Cardiac muscle cell (in vitro differentiated cells and primary cell): ENCODE measurements around the gene C10orf71. TPM values are rescaled to one million over a fixed set of nuclear protein-coding genes. Genes with fewer than 3 reads are reported as not detected.

ENCODE experiments used
- DNase-seq, 2 donors: peaks; one replicate each; pipeline versions ENCODE4 v3.0.0 to v3.0.0-alpha.2; 2010 to 2017; ENCODE audit warnings: low read depth in 1 of 2, low spot score in 1 of 2
- H3K27ac ChIP-seq: fragments of 200-600 bp; sonication (generic); 2 replicates; pipeline ENCODE4 v1.5.1; 2016
- H3K27me3 ChIP-seq: fragments of 200-600 bp; sonication (generic); 2 replicates; pipeline ENCODE4 v1.6.0; 2016; ENCODE audit warnings: control low read depth
- H3K36me3 ChIP-seq: fragments of 200-600 bp; sonication (generic); 2 replicates; pipeline ENCODE4 v1.5.1; 2016; ENCODE audit warnings: control low read depth
- H3K4me1 ChIP-seq: fragments of 200-600 bp; sonication (generic); 2 replicates; pipeline ENCODE4 v1.8.1; 2017; ENCODE audit warnings: low read depth, mild to moderate bottlenecking, mixed run types
- H3K4me3 ChIP-seq: fragments of 200-600 bp; sonication (generic); 2 replicates; pipeline ENCODE4 v1.5.1; 2016; ENCODE audit warnings: mild to moderate bottlenecking
- H3K9me3 ChIP-seq: fragments of 200-600 bp; sonication (generic); 2 replicates; pipeline ENCODE4 v1.5.1; 2017; ENCODE audit warnings: low read depth, mild to moderate bottlenecking, control low read depth
- CTCF ChIP-seq: IDR thresholded peaks from 2 replicates; pipeline ENCODE4 v1.5.1; 2012; ENCODE audit warnings: low read depth, mild to moderate bottlenecking, low read length
- polyA plus RNA-seq: library from polyadenylated mRNA; unstranded; fragments of >200 nt; fragmentation: Nextera tagmentation; extraction: Ambion mirVana; gene quantifications from 2 replicates; pipeline ENCODE4 v1.2.1, GENCODE V29; 2016
- total RNA-seq: library from RNA; depleted of rRNA; stranded (reverse); fragments of >200 nt; gene quantifications from 2 replicates; pipeline ENCODE4 v1.2.3, GENCODE V29; 2016

The C10orf71 gene
- total and polyA plus RNA-seq, 2 experiments from 2014 or later = 4.0 to 10.2 TPM

- Histone ChIP-seq H3K9me3 (no peaks in the 10 kb centered on the region), H3K4me3 (no peak overlapping the region), H3K36me3 (no peaks in the 10 kb centered on the region), H3K27me3 (peaks cover 12% of the 10 kb centered on the region), H3K27ac (no peak overlapping the region), H3K4me1 (no peaks in the 10 kb centered on the region)
- no peak for TF ChIP-seq CTCF
- DNase-seq = no peak
These were observed 69.3 kb downstream of the C10orf71 start for GRCh38 chr10:49368256-49368655.

GRCh38 chr10:49369216-49370162 is 70.5 kb downstream of the C10orf71 start:
- no peaks in the 10 kb centered on the region for H3K9me3 ChIP-seq
- no peaks in the 10 kb centered on the region for H3K4me1 ChIP-seq
- peaks cover 16% of the 10 kb centered on the region for H3K27me3 ChIP-seq
- H3K36me3 ChIP-seq = no peaks in the 10 kb centered on the region
- no peak overlapping the region for H3K4me3 ChIP-seq
- peak in 1 of 2 donors; percentile 33 for DNase-seq
- no peak for TF ChIP-seq CTCF
- H3K27ac ChIP-seq = no peak overlapping the region

- Histone ChIP-seq H3K27me3 (peaks cover 22% of the 10 kb centered on the region), H3K9me3 (no peaks in the 10 kb centered on the region), H3K4me3 (no peak overlapping the region), H3K4me1 (no peaks in the 10 kb centered on the region), H3K27ac (no peak overlapping the region), H3K36me3 (no peaks in the 10 kb centered on the region)
- TF ChIP-seq CTCF = no peak
- DNase-seq = no peak
These were observed 71.5 kb downstream of the C10orf71 start for GRCh38 chr10:49370326-49371100.

GRCh38 chr10:49371967-49372366 is 73.0 kb downstream of the C10orf71 start:
- no peaks in the 10 kb centered on the region for H3K36me3 ChIP-seq
- no peak for DNase-seq
- H3K27ac ChIP-seq = no peak overlapping the region
- H3K4me3 ChIP-seq = no peak overlapping the region
- no peaks in the 10 kb centered on the region for H3K4me1 ChIP-seq
- no peak for TF ChIP-seq CTCF
- peaks cover 35% of the 10 kb centered on the region for H3K27me3 ChIP-seq
- H3K9me3 ChIP-seq = no peaks in the 10 kb centered on the region

GRCh38 chr10:49373361-49373760 is 74.4 kb downstream of the C10orf71 start:
- H3K4me3 ChIP-seq = no peak overlapping the region
- no peaks in the 10 kb centered on the region for H3K36me3 ChIP-seq
- no peak for TF ChIP-seq CTCF
- H3K27ac ChIP-seq = no peak overlapping the region
- H3K4me1 ChIP-seq = no peaks in the 10 kb centered on the region
- DNase-seq = no peak
- H3K9me3 ChIP-seq = no peaks in the 10 kb centered on the region
- H3K27me3 ChIP-seq = peaks cover 39% of the 10 kb centered on the region
